CD4-positive, alpha-beta T cell treated with Interleukin-6 for 4 hours (primary cell): ENCODE measurements around the gene LRRC42.
"Not testable (repeated sequence)": the region's sequence is repeated elsewhere in the genome, so short reads cannot be mapped to it uniquely, and the experiment has no call there.

Source experiments
- DNase-seq: peaks from one replicate; pipeline ENCODE4 v3.0.0-alpha.2; 2020; ENCODE audit warnings: mixed read lengths

LRRC42 gene

DNA sequence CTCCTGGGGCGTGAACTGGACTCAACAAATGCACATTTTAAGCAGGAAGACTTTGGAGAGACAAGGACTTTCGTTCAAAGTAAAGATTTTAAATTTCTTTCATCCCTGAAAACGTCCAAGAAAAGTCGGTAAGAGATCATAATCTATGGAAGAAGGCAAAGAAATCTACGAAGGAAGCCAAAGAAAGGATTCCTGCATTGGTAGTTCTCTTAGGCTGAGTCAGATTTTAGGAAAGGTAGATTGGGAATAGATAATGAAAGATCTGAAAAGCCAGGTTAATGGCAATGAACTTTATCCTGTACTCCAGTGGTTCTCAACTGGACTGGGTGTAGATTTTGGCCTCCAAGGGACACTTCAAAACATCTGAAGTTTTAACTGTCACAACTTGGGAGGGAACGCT, 3.1 kb upstream of the LRRC42 start:
- no peak for DNase-seq

DNA sequence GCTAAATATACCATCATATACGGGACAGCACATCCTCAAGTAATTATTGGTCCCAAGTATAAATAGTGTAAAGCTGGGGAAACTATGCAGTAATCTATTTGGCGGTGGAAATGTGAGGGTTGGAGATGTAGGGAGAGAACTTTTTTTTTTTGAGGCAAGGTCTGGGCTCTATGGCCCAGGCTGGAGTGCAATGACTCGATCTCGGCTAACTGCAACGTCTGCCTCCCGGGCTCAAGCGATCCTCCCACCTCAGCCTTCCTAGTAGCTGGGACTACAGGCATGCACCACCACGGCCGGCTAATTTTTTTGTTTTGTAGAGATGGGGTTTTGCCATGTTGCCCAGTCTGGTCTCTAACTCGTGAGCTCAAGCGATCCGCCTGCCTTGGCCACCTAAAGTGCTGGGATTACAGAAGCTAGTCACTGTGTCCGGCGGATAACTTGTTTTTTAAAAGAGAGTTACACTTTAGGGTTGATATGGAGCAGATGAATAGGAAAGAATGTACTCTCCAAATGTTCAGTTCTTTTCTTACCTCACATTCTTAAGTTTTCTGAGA, 2.6 kb upstream of the LRRC42 start:
- DNase-seq: no peak

DNA sequence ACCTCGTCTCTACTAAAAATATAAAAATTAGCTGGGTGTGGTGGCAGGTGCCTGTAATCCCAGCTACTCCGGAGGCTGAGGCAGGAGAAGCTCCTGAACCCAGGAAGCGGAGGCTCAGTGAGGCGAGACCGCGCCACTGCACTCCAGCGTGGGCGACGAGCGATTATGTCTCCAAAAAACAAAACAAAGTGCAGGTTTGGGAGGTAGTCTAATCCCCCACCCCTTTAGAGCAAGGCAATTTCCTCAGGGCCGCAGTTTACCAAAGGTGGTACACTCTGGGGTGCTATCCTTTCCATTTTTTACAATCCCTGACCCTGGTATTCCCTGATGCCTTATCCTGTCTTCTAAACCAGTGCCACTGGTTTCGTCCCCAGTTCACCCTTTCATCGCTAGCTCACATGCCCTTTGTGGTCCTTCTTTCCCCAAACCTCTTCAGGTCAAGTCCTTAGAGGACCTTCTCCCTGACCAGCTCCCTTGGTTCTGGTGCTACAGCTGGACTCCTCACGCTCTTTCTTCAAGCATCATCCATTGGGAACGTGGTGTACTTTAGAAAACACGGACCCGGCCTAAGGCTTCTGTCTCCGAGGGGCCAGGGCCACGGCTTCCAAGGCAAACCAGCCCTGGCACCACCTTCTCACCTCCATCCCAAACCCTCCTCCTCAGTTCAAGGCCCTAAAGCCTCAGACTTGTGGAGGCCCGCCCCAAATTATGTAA, 1.5 kb upstream of the LRRC42 start:
- DNase-seq: no peak

DNA sequence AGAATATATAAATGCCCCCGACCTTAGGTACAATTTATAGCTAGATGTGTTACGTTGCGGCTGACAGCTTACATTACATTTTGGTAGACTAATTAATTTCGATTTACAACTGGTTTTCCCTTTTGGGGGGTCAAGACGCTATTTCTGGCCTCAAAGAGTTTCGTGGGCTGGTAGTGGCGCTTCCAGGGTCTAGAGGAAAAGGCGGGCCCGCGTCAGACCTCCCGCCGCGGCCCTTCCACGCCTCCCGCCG, 1.0 kb upstream of the LRRC42 start:
- no peak for DNase-seq

DNA sequence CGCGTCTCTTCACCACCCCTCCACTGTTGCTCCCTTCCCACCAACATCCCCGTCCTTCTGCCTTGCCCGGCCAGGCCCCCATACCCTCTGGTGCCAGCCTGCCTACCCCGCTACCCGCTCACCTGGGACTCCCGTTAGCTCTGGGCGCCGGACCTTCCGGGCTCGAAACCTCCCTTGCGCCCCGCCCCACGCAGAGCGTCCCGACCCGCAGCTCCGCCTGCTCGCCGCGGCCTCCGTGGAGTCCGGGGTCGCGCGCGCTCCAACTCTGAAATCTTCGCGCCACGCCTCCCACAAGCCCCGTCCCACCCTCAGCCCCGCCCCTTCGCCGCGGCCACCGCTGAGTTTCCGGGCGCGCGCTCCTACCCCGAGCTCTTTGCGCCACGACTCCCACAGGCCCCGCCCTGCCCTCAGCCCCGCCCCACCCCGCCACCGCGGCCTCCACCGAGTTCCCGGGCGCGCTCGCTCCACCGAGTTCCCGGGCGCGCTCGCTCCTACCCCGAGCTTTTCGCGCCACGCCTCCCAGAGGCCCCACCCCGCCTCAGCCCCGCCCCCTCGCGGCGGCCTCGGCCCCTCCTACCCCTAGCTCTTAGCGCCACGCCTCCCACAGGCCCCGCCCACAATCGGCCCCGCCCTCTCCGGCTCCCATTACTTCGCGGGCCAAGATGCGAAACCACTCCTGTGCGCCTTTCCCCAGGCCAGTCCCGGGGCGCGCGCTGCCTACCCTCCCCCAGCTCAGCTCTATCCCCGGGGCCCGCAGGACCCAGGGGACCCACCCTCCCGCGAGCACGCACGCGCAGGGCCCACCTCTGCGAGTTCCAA, 508 bp upstream of the LRRC42 start, which contains the start of gene IFT25:
Gene IFT25, minus strand, starts transcription at position 267 of the 819 bp plus-strand sequence. CDS start 5,617 bp downstream, outside the sequence.
- peak; percentile 99 for DNase-seq

DNA sequence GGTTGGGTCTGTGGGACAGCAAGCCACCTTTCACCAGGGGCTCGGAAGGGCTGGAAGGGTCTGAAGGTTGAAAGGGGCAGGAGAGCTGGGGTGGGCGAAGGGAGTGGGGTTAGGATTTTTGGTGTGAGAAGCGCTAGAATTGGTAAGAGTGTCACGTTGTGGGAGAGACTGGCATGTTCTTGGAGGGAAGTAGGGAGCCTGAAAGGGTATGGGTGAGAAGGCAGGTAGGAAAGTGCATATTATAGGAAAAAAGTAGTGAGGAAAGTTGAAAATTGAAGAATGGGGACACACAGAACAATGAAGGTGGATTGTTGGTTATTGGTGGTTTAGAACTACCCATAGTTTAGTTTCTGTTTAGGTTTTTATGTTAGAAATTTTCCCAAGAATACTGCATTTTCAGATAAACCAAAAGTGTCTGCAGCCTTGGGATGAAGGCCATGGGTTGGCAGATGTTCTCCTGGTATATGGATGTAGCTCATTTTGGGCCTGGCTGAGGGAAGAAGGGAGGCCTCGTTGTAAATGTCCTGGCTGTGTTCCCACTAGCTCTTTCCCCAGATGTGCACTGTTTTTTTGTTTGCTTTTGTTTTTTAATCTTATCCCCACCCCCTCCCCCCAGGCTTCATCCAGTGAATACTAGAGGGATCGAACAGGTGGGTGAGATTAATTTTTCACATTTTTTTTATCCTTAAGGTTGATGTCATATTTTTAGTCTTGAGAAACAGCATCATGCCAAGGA, 1.2 kb downstream of the LRRC42 start:
- DNase-seq: no peak

DNA sequence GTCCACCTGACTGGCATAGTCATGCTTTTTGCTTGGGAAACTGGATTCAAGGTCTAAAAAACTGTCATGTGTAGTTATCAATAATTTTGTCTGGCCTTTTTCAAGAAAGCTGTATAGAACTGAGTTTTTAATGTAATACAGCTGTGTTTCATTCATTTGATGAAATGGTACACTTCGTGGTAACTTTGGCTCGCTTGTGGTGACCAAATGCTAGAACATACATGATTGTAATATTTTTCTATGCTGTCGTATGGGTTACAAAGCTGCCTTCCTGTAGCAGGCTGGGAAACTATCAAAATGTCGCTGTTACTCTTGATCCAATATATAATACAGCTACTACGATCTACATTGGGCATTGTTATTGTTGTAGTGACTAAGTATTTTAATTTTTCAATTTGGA, 2.1 kb downstream of the LRRC42 start:
- DNase-seq: no peak

DNA sequence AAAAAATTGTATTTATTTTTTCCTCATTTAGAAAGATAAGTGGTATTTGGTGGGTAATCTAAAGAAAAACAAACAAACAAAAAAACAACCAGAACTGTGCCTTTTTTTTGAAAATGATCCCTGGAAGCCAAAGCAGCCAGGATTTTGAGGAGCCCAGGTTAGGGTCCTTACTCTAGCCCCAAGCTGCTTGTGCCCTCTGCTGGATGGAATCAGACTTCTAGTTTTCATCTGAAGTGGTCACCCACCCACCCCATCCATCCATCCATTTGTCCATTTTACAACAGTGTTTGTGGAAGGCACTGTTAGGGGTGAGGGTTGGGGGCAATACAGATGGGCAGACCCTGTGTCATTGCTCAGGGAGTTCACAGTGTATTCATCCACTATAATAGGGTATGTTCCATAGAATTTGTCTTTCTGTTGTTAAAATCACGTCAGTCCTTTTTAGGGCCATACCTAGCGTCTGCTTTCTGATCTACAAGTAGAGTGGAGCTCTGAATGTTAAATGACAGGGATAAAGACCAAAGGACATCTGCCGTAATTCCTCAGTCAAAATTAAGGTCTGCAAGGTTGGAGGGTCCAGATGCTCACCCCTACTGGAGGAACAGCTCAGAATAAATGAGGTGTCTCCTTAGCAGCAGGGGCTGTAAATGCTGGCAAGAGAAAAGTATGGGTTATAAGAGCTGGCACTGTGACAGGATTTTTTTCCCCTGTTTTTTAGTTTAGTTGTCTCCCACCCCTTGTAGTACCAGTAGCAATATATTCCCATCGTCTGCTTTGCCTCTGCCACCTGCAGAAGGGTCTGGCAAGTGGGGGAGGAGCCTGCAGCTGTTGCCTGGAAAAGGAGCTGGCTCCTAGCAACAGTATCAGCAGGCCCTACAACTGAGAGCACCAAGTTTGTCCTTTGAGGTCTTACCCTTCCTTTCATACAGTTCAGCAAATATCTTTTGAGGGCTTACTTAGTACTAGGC, 3.2 kb downstream of the LRRC42 start:
- peak; percentile 42 for DNase-seq

DNA sequence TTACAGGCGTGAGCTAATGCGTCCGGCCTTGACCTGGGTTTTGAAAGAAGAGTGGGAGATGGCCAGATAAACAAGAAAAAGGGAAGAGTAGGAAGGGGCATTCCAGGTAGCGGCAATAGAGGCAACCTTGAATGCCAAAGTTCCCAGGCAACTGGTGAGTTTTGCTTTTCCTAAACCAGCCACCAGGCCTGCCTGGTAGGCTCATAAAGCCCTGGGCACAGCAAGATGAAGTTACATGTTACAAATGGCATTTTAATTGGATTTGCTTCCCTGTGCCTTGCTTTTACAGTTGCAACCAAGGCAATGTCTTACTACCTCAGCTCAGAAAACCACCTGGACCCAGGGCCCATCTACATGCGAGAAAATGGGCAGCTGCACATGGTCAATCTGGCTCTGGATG, 5.5 kb downstream of the LRRC42 start:
- no peak for DNase-seq

DNA sequence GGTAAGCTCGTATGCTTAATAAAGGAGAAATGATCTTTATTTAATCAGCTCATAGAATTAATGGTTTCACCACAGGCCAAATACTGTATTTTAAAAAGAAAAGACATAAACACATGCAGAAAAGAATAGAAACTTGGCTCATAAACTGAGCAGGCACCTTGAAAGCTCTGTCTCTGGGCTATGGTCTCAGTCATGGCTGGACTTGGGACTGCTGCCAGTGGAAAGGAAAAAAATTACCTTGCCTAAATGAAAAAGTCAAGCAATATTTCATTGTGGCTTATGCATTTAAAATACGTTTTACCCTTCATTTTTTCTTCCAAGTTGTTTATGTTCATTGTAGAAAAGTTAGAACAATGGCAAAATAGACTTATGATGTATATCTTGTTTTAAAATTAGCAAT, 8.0 kb downstream of the LRRC42 start:
- no peak for DNase-seq

DNA sequence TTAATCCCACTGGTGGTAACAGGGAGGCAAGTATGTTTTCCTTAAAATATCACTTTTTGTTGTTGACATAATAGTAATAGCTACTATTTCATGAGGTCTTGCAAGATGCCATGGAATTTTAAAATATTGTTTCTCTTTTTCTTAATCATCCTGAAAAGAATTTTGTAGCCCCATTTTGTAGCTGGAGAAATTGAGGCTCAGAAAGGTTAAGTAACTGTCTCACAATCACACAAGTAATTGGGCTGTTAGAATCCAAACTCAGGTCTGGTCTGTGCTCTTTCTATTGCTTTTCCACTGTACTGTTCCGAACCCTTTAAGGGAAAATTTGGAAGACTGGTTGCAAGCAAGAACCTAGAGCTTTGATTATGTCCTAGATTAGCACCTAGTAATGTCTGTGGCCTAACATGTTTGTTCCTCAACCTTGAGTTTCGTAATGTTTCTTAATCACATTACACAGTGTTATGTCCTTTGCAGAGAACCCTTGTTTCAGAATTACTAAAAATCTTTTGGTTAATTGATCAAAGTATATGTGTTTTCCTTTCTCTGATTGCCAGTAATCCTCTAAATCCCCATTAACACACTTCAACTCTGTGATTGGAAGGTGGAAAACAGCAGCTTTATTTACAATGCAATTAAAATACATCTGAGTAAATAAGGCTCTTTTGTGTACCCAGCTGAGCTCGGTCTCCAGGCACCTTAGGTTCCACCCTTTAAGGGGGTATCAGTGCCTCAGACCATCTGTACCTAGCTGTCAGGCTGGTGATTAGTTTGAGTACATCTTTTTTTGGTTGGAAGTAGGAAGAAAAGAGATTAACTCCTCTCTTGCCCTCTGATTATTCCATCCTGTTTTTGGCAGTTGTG, 10.4 kb downstream of the LRRC42 start:
- DNase-seq: no peak

DNA sequence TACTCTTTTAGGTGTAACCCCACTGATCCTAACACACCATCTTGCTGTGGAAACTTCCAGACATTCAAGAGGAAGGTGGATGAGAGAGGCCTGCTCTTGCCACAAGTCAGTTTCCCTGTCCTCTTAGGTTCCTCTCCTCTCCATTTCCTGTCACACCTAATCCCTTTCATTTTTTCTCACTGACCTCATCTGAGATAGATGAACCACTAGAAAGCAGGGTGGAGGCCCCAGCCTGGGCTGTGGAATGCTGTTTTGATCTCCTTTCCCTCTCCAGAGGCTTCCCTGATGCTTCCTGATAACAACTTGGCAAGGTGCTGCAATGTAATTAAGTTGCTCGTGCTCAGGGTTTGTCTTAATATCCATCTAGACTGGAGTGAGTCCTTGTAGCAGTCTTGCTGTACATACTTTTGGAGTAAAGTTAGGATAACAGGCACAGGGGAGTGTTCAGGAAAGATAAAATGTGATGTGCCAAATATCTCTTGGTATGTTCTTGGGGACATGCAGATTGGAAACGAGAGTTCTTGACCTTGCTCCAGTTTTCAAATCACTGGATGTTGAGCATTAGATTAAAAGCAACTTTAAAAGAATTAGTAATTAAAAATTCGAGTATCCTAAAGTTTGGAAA, 11.2 kb downstream of the LRRC42 start:
- DNase-seq: no peak

DNA sequence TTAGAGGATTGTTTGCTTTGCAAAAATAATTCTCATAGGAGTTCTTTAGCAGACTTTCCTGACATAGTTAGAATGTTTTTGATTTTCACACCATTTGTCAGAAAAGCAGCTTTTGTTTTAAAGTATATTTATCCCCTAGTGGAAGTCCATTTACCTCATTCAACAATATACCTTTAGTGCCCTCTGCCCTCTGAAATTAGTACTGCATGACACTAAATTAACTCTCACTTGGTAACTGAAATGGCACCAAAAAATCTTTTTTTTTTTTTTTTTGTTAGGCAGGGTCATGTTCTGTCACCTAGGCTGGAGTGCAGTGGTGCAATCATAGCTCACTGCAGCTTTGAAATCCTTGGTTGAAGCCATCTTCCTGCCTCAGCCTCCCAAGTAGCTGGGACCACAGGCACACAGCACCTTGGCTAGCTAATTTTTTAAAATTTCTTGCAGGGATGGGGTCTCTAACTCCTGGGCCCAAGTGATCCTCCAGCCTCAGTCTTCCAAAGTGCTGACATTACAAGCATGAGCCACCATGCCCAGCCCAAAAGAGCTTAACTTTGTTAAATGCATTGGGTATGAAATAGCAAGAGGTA, 13.6 kb downstream of the LRRC42 start:
- DNase-seq: peak; percentile 13

DNA sequence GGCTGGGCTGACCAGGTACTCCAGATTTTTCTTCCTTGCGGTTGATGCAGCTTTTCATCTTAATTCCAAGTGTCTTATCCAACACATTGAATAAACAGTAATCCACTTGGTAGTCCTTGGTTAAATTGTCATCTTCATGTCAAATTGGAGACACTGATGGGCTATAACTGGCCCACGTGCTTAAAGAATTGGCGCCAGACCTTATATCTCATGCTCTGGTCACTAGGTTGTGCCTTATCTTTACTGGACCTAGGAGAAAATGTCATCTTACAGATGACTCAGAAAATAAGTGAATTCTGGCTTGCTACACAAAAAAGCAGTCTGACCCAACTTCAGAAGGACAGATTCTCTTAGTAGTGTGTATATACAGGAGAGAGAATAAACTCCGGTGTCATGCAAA, 16.2 kb downstream of the LRRC42 start:
- no peak for DNase-seq

DNA sequence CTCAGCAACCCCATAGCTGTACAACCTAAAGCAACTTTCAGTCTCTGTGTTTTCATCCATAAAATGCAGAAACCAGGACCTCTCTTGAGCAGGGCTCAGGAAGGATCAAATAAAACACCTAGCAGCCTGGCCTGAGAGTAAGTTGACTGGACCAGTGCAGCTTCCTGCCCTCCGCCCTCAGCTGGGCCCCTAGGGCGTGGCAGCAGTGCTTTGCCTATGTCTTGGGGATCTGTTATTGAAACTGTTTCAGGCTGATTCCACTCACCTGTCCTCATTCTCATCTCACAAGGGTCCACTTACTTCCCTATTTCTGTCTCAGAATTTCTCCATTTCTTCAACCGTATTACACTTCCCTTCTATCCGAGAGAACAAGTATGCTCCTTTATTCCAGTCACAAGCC, 17.3 kb downstream of the LRRC42 start:
- DNase-seq: no peak

DNA sequence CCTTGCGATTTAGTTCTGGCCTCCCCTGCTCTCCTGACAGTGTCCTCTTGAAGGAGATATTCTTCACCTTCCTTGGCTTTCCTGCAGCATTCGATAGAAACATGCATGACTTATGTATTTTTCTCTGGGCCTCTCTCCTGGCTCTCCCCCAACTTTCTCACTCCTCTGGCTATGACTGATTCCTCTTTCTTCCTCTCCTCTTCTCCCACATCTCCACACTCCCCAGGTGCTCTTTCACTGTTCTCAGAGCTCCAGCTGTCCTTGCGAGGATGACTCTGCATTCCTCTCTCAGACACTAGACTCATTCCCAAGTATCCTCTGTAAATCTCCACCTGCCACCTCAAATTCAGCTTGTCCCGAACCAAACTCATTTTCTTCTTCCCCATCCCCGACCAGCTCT, 18.0 kb downstream of the LRRC42 start:
- DNase-seq: no peak

DNA sequence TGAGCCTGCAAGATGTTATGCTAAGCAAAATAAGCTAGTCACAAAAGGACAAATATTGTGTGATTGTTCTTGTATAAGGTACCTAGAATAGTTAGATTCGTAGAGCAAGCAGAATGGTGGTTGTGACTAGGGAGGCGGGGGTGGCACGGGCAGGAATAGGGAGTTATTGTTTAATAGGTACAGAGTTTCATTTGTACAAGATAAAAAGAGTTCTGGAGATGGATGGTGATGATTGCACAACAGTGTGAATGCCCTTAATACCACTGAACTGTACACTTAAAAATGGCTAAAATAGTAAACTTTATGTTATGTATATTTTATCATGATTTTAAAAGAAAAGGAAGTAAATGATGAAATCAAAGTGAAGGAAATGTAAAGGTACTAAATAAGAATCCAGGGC, 20.6 kb downstream of the LRRC42 start:
- DNase-seq: no peak

DNA sequence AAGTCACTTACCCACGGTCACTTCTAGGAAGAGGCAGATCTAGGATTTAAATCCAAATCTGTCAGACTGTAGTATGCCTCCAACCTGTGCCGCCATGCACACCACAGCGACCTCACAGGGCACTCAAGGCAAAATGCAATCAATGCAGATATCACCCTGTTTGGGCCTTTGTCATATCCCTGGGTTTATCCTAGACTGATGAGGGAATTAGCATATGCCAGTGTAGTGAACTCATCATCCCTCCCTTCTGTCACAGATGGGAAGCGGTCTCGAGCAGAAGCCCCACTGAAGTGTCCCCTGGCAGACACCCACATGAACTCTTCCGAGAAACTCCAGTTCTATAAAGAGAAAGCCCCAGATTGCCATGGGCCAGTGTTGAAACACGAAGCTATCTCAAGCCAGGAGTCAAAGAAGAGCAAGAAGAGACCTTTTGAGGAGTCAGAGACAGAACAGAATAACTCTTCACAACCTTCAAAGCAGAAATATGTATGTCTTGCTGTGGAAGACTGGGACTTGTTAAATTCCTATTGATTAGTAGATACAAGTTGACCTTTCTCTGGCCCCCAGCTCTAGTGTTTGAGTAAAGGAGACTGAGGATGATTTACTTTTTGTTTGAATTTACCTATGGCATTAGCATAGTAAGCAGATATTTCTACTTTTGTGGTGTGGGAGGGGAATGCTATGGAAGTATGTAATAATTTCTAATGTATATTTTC, 21.4 kb downstream of the LRRC42 start:
- DNase-seq: no peak

DNA sequence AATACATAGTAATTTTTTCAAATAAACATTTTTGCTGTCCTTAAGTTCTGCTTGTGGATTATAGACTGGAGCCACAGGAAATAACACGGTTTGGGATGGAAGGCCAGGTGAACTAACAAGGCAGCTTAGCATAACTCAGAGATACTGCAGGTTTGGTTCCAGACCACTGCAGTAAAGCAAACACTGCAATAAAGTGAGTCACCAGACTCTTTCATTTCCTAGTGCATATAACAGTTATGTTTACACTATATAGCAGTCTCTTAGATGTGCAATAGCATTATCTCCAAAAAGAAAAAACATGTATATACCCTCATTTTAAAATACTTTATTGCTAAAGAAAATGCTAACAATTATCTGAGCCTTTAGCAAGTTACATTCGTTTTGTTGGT, 22.0 kb downstream of the LRRC42 start:
- no peak for DNase-seq

DNA sequence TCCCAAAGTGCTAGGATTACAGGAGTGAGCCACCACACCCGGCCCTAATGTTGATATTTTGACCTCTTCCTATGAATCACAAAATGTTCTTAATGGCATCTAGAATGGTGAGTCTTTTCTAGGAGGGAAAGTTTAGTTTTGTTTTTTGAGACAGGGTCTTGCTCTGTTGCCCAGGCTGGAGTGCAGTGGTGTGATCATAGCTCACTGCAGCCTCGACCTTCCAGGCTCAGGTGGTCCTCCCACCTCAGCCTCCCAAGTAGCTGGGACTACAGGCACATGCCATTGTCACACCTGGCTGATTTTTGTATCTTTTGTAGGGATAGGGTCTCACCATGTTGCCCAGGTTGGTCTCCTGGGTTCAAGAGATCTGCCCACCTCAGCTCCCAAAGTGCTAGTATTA, 23.2 kb downstream of the LRRC42 start:
- DNase-seq: not testable (repeated sequence)
